A549 (cell line): Measurements from ENCODE around the gene HDAC6. TPM values are rescaled to one million over a fixed set of nuclear protein-coding genes. Genes with fewer than 3 reads are reported as not detected.

Experiments used
- ATAC-seq, 2 experiments: fragments of 200-7000 bp in 1 of 2; fragments of >200 bp in 1 of 2; cut with Nextera tagmentation in 1 of 2; cut with Tn5 transposase in 1 of 2; 3 replicates each; pipeline versions ENCODE4 v1.8.0 to v1.9.1; 2018 to 2020; ENCODE audit warnings: mild to moderate bottlenecking in 1 of 2, moderate library complexity in 1 of 2
- CTCF ChIA-PET: fragments of 300-600 bp; sonication (Branson Sonifier 250); formaldehyde crosslinking; extraction: SDS; loops from one replicate; lab custom pipeline; 2021; ENCODE audit warnings: antibody characterized with exemption, inconsistent platforms; lab: Yijun Ruan, JAX
- POLR2A ChIA-PET: fragments of 350-600 bp; formaldehyde crosslinking; extraction: SDS; loops from one replicate; lab custom pipeline; 2021; ENCODE audit warnings: antibody characterized with exemption, inconsistent platforms; lab: Yijun Ruan, JAX
- DNase-seq, 2 experiments: peaks; one replicate each; pipeline versions ENCODE4 v3.0.0 to v3.0.0-alpha.2; 2011 to 2016; ENCODE audit warnings: low read depth in 1 of 2, low spot score in 1 of 2
- FAIRE-seq: peaks from 2 replicates; lab custom pipeline; 2011; peaks lifted over from hg19 to GRCh38; lab: Jason Lieb, UNC
- H3K27ac ChIP-seq, 2 experiments: fragments of >200 bp; sonication (Bioruptor Twin); formaldehyde crosslinking; 3 replicates each; pipeline ENCODE4 v1.5.1; 2016 to 2017
- H3K4me1 ChIP-seq: fragments of >200 bp; sonication (Bioruptor Twin); formaldehyde crosslinking; 3 replicates; pipeline ENCODE4 v1.6.1; 2016
- H3K4me2 ChIP-seq: fragments of >200 bp; sonication (Bioruptor Twin); formaldehyde crosslinking; 3 replicates; pipeline ENCODE4 v1.6.1; 2016
- H3K4me3 ChIP-seq: fragments of >200 bp; sonication (Bioruptor Twin); formaldehyde crosslinking; 3 replicates; pipeline ENCODE4 v1.5.1; 2016
- H3K9me3 ChIP-seq: fragments of >200 bp; sonication (Bioruptor Twin); formaldehyde crosslinking; 3 replicates; pipeline ENCODE4 v1.6.1; 2016
- BCL3 ChIP-seq: fragments of >200 bp; sonication (Bioruptor Twin); formaldehyde crosslinking; IDR thresholded peaks from 3 replicates; pipeline ENCODE4 v1.6.1; 2016
- CBX2 ChIP-seq: fragments of 200-600 bp; sonication (generic); IDR thresholded peaks from 2 replicates; pipeline ENCODE4 v1.6.1; 2016; ENCODE audit warnings: low read depth, mild to moderate bottlenecking, borderline replicate concordance
- CEBPB ChIP-seq, 2 experiments: fragments of >200 bp in 1 of 2; sonication (Bioruptor Twin) in 1 of 2; formaldehyde crosslinking in 1 of 2; IDR thresholded peaks; 2 replicates each; pipeline ENCODE4 v1.6.1; 2012 to 2016
- CHD2 ChIP-seq: fragments of 150-350 bp; IDR thresholded peaks from 2 replicates; pipeline ENCODE4 v1.6.1; 2014; ENCODE audit warnings: low read length; ENCODE audit not compliant: partially characterized antibody
- CHD4 ChIP-seq: fragments of 200-600 bp; sonication (generic); IDR thresholded peaks from 2 replicates; pipeline ENCODE4 v1.6.1; 2016; ENCODE audit warnings: antibody characterized with exemption, mild to moderate bottlenecking, borderline replicate concordance
- CTCF ChIP-seq: fragments of >200 bp; sonication (Bioruptor Twin); formaldehyde crosslinking; IDR thresholded peaks from 3 replicates; pipeline ENCODE4 v1.5.1; 2016
- EP300 ChIP-seq, 2 experiments: fragments of >200 bp; sonication (Bioruptor Twin); formaldehyde crosslinking; IDR thresholded peaks; 2 replicates in 1 of 2; 3 replicates in 1 of 2; pipeline ENCODE4 v1.6.1; 2016 to 2017
- FOSB ChIP-seq: fragments of 250-450 bp; sonication (Bioruptor Pico); IDR thresholded peaks from 2 replicates; pipeline ENCODE4 v1.5.0; 2020; ENCODE audit warnings: mild to moderate bottlenecking, moderate library complexity
- FOSL2 ChIP-seq, 2 experiments: fragments of 450-650 bp in 1 of 2; fragments of >200 bp in 1 of 2; sonication (Bioruptor Twin) in 1 of 2; formaldehyde crosslinking; IDR thresholded peaks; 2 replicates each; pipeline versions ENCODE4 v1.5.0 to v1.6.1; 2016 to 2020; ENCODE audit warnings: mild to moderate bottlenecking in 1 of 2, moderate library complexity in 1 of 2
- GATA3 ChIP-seq: IDR thresholded peaks from 2 replicates; pipeline ENCODE4 v1.6.1; 2012; ENCODE audit warnings: borderline replicate concordance
- HES2 ChIP-seq: fragments of >200 bp; sonication (Bioruptor Twin); formaldehyde crosslinking; IDR thresholded peaks from 2 replicates; pipeline ENCODE4 v1.6.1; 2016
- HEYL ChIP-seq: fragments of 250-450 bp; sonication (Bioruptor Pico); IDR thresholded peaks from 2 replicates; pipeline ENCODE4 v1.8.0; 2021; ENCODE audit warnings: mild to moderate bottlenecking, moderate library complexity
- HMGXB4 ChIP-seq: fragments of 250-450 bp; sonication (Bioruptor Pico); IDR thresholded peaks from 2 replicates; pipeline ENCODE4 v1.5.0; 2021; ENCODE audit warnings: mild to moderate bottlenecking, moderate library complexity, borderline replicate concordance
- KDM5A ChIP-seq: fragments of 200-600 bp; sonication (generic); IDR thresholded peaks from 2 replicates; pipeline ENCODE4 v1.6.1; 2016; ENCODE audit warnings: antibody characterized with exemption, mild to moderate bottlenecking
- MYC ChIP-seq: IDR thresholded peaks from 2 replicates; pipeline ENCODE4 v1.6.1; 2012; ENCODE audit warnings: mild to moderate bottlenecking, inconsistent platforms, low read length, improper control_type of control experiment, borderline replicate concordance
- NFE2L2 ChIP-seq: fragments of 150-350 bp; conservative IDR thresholded peaks from 2 replicates; pipeline ENCODE4 v1.6.1; 2014; ENCODE audit warnings: low read length
- NR3C1 ChIP-seq: fragments of >200 bp; sonication (Bioruptor Twin); formaldehyde crosslinking; IDR thresholded peaks from 3 replicates; pipeline ENCODE4 v1.6.1; 2017
- POLR2A ChIP-seq: IDR thresholded peaks from 2 replicates; pipeline ENCODE4 v1.6.1; 2012; ENCODE audit warnings: mild to moderate bottlenecking, low read length
- RAD21 ChIP-seq, 2 experiments: fragments of >200 bp in 1 of 2; sonication (Bioruptor Twin) in 1 of 2; formaldehyde crosslinking in 1 of 2; IDR thresholded peaks in 1 of 2; conservative IDR thresholded peaks in 1 of 2; 2 replicates in 1 of 2; 3 replicates in 1 of 2; pipeline ENCODE4 v1.6.1; 2012 to 2018; ENCODE audit warnings: inconsistent platforms in 1 of 2
- REST ChIP-seq: fragments of 200-600 bp; sonication (generic); IDR thresholded peaks from 2 replicates; pipeline ENCODE4 v1.6.1; 2016; ENCODE audit warnings: antibody characterized with exemption, mild to moderate bottlenecking, moderate library complexity
- RFX5 ChIP-seq: fragments of 450-650 bp; IDR thresholded peaks from 2 replicates; pipeline ENCODE4 v1.7.1; 2014; ENCODE audit warnings: antibody characterized with exemption, mild to moderate bottlenecking, moderate library complexity
- ZC3H11A ChIP-seq: fragments of 450-650 bp; IDR thresholded peaks from 2 replicates; pipeline ENCODE4 v1.6.1; 2014; ENCODE audit warnings: antibody characterized with exemption, mild to moderate bottlenecking
- ZFP36 ChIP-seq: fragments of 450-650 bp; IDR thresholded peaks from 2 replicates; pipeline ENCODE4 v1.6.1; 2014; ENCODE audit warnings: borderline replicate concordance; ENCODE audit not compliant: partially characterized antibody
- ZNF302 ChIP-seq: fragments of 250-450 bp; sonication (Bioruptor Pico); IDR thresholded peaks from 2 replicates; pipeline ENCODE4 v1.9.0; 2021; ENCODE audit warnings: inconsistent platforms, mild to moderate bottlenecking, moderate library complexity
- ZSCAN20 ChIP-seq: fragments of 250-450 bp; sonication (Bioruptor Pico); IDR thresholded peaks from 2 replicates; pipeline ENCODE4 v1.8.0; 2022; ENCODE audit warnings: mild to moderate bottlenecking, moderate library complexity
- WGBS: methylation state at CpG from one replicate; pipeline ENCODE4 v1.1.6; 2017; ENCODE audit errors: missing lambda C conversion rate; 5-methylcytosine and 5-hydroxymethylcytosine counted together
- polyA plus RNA-seq, 4 experiments: library from polyadenylated mRNA; depleted of rRNA in 3 of 4; stranded (reverse); fragments of >200 nt; fragmentation: RNase III in 1 of 4; extraction: RNeasy Plus Mini Kit Qiagen cat#74134 plus additional on column Dnase treatment in 1 of 4; gene quantifications; 2 replicates in 3 of 4; 3 replicates in 1 of 4; pipeline ENCODE4 v1.2.3, GENCODE V29; 2011 to 2017

The HDAC6 gene
- polyA plus RNA-seq, 2 of the 4 experiments (the other 2 are of a cell fraction): 50.6 to 52.1 TPM

- Histone ChIP-seq H3K4me3 (no peak within 1 kb of the TSS), H3K9me3 (no peaks in the 10 kb centered on the region), H3K4me1 (no peaks in the 10 kb centered on the region), H3K27ac (no peak within 1 kb of the TSS), H3K4me2 (no peak within 1 kb of the TSS)
- ChIA-PET CTCF (no interaction called here), POLR2A (no interaction called here)
- WGBS: 76% methylated on average over 4 of the region's 7 CpGs
- no peak for FAIRE-seq
- no peak for DNase-seq
- ATAC-seq: no peak
- TF ChIP-seq HMGXB4 (CRISPR knock-in tag) (no peak), FOSB (CRISPR knock-in tag) (no peak), ZNF302 (no peak), POLR2A (no peak), FOSL2 (IDR thresholded peaks at IDR 0.05) (no peak), FOSL2 (CRISPR knock-in tag; IDR thresholded peaks at IDR 0.05) (no peak), ZFP36 (no peak), HEYL (CRISPR knock-in tag) (no peak), KDM5A (no peak), NR3C1 (no peak), CBX2 (no peak), ZSCAN20 (CRISPR knock-in tag) (no peak), EP300 (IDR thresholded peaks at IDR 0.05) (no peak), RFX5 (no peak)
These were observed 15.5 kb upstream of the HDAC6 start, which contains the start of gene GATA1 for GRCh38 chrX:48786341-48786800. TSS of gene GATA1 (plus strand) at chrX:48786590. CDS start at chrX:48791110, 4,520 bp downstream.

- POLR2A ChIA-PET: no interaction called here
- Histone ChIP-seq H3K4me1 (no peaks in the 10 kb centered on the region), H3K4me3 (no peak overlapping the region), H3K27ac (no peak overlapping the region), H3K9me3 (no peaks in the 10 kb centered on the region), H3K4me2 (no peak overlapping the region)
- DNase-seq: no peak
- TF ChIP-seq CHD2 (no peak), CEBPB (IDR thresholded peaks at IDR 0.05) (no peak), MYC (no peak), CTCF (no peak), RAD21 (conservative IDR thresholded peaks at IDR 0.05 in 1 of 2, IDR thresholded peaks at IDR 0.05 in 1 of 2) (no peak), GATA3 (no peak), CHD4 (no peak), BCL3 (no peak), NFE2L2 (no peak), ZC3H11A (no peak), REST (no peak), HES2 (no peak)
- no peak for FAIRE-seq
- CTCF ChIA-PET: no interaction called here
- WGBS: 30% methylated on average over 6 of the region's 6 CpGs
- no peak for ATAC-seq
These were observed 14.9 kb upstream of the HDAC6 start for GRCh38 chrX:48786825-48787504.
